Ovary (tissue), 3 donors: ENCODE measurements around the gene NAPSA.

Experiments
- CTCF ChIP-seq, 3 donors: fragments of 450-650 bp in 2 of 3; fragments of 200-600 bp in 1 of 3; IDR thresholded peaks; one replicate each; pipeline versions ENCODE4 v1.5.1 to v1.8.0; 2016 to 2022; ENCODE audit warnings: antibody characterized with exemption in 3 of 3, mild to moderate bottlenecking in 1 of 3
- POLR2A ChIP-seq: fragments of 450-650 bp; IDR thresholded peaks from one replicate; pipeline ENCODE4 v1.6.1; 2017; ENCODE audit warnings: antibody characterized with exemption, mild to moderate bottlenecking, moderate library complexity
- donor health status: DM: no; HTN: no; CAD: no.

DNA sequence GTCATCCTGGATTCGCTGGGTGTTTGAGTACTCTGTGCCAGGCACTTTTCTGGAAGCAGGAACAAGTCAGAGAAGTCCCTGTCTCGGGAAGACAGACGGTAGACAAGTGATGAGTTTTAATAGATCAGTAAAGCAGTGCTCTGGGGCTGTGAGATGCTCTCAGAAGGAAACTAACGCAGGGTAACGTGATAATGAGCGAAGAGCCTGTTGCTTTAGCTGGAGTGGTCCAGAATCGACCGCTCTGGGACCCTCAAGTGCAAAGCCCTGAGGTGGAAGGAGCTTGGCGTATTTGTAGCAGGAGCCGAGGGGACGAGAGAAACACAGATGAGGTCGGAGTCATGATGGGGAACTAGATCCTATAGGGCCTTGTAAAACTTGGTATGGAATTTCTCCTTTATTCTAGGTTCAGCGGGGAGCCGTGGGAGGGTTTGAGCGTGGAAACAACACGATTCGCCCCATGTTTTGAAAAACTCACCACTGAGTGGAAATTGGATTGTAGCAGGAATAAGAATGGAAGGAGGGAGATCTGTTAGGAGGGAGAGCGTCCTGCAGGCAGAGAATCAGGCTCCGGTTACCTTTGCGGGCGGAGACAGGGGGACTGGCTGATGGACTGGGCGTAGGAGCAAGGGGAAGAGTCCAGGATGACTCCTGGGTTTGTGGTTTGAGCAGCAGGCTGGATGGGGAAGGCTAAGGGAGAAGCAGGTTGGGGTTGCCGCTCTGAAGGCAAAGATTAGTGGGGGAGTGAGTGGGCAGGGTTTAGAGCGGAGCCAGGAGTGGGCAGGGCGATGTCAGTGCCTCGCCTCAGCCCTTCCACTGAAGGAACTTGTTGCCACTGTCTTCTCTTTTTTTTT, 19.5 kb upstream of the NAPSA start:
- TF ChIP-seq CTCF (IDR thresholded peaks at IDR 0.05) (no peak), POLR2A (no peak)
